Embryonic facial prominence (tissue), 1 donor: Measurements from ENCODE around the gene NAPB.

ENCODE experiments used
- DNase-seq: peaks from one replicate; pipeline ENCODE4 v3.0.0-alpha.2; 2016; ENCODE audit errors: extremely low spot score

NAPB gene

DNA sequence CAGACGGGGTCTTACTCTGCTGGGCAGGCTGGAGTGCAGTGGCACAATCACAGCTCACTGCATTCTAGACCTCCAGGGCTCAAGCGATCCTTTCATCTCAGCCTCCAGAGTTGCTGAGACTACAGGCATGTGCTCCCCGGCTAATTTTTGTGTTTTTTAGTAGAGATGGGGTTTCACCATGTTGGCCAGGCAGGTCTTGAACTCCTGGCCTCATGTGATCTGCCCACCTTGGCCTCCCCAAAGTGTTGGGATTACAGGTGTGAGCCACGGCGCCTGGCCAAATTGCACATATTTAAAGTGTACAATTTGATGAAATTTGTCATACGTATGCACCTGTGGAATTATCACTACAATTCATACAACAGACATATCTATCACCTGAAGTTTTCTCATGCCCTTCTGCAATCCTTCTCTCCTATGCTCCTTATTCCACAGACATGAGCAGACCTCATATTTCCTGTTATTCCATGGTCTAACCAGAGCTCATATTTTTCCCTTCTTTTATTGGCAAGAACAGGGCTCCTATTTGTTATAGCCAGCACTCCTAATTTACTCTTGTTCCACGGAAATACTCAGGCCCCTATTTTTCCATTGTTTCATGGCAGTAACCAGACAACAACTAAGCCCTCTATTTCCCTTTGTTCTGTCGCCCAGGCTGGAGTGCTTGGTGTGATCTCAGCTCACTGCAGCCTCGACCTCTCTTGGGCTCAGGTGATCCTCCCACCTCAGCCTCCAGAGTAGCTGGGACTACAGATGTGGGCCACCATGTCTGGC lies 16.0 kb upstream of the NAPB start:
- no peak for DNase-seq

DNA sequence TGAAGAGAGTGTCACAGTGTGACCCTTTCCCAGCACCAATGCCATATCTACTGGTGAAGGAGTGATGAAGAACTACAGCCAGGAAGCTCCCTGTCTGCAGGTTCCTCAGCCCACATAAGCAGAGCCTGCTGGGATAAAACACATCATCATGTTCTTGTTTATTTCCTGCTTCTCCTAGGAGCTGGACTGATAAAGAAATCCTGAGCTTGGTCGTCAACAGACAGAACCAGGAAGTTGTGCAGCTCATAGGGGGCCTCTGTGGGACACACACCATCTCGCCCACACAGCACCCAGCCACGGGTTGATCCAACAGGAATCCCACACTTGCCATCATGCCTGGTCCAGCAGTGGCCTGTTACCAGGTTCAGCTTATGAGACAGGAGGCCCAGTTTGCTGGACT lies 15.4 kb upstream of the NAPB start:
- DNase-seq: no peak

DNA sequence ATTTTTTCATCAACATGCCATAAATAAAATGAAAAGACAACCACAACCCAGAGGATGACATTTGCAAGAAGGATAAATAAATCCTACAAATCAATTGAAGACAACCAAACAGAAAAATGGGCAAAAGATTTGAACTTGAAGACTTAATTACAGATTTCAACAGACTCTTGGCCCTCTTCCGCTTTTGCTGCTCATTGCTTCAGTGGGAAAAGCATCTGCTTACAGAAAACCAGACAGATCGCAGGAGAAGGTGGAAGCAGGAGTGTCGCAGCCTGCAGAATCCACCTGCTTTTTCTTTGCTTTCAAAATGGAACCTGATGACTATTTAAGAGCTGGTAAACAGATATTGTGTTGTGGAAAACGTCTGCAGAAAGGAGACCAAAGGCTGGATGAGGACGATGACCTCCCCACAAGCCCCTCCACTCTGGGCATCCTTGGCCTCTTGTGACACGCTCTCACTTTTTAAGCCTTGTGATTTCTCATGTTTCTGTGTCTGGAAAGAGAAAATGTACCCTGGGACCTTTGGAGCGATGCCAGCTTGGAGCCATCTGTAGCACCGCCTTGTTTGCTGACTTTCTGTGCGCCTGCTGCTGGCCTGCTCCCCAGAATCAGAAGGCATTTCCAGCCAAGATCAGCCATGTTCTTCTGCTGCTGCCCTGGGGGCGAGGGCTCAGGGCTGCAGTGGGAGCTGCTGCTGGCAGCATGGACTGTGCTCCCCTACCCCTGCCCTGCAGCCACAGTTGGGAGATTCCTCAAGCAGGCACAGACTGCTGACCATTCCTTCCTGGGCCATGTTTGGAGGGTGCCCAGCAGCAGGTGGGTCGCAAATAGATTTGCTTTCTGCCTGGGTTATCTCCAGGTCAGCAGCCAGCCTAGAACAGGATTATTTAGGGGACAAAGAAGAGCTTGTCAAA lies 14.6 kb upstream of the NAPB start:
- no peak for DNase-seq

DNA sequence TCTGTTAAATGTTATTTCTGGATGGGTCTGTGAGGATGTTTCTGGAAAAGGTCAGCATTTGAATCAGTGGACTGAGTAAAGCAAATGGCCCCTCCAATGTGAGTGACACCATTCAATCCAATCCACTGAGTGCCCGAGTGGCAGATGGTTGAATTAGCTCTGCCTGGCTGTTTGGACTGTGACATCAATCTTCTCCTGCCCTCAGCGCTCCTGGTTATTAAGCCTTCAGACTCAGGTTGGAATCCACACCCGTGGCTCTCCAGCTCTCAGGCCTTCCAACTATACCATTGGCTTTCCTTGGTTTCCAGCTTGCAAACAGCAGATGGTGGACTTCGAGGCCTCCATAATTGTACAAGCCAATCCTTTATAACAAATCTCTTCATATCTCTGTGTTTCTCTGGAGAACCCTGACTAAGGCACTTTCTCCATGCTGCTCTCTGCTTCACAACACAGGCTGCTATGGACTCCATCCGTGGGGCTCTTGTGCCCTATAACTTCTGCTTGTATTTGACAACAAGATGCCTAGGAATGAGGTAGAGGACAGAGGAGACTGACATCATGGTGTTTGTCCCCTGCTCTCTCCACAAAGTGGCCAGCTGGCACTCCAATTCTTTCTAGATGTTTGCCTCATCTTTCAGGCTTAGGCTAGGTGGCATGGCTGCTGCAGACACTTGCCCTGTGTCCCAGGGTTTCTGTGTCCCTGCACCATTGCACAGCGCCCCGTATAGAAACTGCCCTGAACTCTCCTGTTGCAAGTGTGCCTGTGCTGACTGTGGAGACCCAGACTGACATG lies 13.4 kb upstream of the NAPB start:
- DNase-seq: no peak

DNA sequence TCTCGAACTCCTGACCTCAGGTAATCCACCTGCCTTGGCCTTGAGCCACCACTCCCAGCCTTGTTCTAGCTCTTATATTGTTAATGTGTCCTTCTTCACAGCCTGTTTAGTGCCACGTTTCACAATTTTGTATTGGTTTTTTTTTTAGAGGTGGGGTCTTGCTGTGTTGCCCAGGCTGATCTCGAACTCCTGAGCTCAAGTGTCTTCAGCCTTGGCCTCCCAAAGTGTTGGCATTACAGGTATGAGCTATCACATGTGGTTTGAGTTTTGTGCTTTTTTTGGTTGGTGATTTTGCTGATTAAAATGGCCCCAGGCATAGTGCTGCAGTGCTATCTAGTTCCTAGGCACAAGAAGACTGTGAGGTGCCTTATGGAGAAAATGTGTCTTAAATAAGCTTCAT lies 12.3 kb upstream of the NAPB start:
- no peak for DNase-seq

DNA sequence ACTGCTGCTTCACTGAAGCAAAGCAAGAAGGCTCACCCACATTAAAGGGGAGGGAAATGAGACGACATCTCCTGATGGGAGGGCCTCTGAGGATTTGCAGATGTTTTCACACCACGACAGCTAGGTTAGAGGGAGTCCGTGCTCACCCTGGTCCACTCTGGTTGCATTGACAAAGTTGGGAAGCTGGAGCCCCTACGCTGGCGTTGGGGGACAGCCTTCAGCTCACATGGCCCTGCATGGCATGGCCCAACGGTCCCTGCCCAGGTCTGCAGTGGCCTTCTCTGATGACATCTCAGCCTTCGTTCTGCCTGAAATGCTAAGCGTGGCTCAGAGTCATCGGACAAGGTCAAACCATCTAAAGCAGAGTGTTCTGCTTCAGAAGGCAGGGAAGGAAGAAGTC lies 3.8 kb upstream of the NAPB start:
- no peak for DNase-seq

DNA sequence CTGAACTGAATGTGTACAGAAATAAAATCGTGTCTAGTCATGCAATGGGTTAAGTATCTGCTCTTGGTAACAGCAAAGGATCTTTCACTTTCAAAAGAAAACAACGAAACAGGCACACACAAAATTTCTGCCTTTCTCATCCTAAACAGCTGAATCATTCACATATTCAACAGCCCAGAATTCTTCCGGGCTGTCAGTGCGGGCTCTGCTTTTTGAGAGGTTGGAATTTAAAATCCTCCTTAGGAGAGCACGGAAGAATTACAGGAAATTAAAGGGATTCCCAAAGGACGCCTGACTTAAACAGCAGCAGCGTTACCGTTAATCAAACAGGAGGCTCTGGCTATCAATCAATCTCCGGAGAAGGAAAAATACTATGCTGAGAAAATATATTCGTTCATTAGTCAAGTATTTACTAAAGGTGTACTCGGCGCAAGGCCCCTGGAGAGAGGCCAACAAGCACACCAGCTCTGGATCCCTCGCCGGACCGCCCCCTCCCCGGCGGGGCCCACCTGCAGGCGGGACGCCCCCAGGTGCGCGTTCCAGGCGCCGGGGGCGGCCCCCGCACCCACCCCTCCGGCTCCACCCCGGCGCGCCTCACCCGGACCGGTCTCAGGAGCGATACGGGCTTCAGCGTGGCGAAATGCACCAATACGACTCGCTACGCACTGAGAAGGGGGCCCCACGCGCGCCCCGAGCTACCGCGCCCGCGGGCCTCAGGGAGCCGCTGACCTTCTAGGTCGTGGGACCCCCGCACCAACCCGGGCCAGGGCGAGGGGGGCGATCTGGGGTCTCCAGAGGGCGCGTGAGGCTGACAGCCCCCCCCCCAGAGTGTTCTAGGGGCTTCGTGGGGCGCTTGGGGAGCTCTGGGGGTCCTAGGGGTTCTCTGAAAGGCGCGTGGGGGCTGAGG lies 1.0 kb downstream of the NAPB start:
- no peak for DNase-seq

DNA sequence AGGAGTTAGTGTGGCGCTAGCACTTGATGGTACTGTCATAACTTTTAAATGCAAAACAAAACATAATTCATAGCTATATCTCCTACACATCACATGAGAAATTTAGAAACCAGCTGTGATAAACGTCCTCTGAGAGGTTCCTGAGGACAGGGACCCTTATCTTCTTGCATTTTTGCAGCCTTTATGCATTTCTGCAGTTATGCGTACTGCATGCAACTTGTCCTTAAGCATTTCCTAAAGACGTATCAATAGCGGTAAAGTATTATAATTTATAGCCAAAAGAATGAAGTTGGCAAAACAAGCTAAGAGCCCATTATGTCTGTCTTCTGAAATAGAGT lies 1.7 kb downstream of the NAPB start:
- no peak for DNase-seq

DNA sequence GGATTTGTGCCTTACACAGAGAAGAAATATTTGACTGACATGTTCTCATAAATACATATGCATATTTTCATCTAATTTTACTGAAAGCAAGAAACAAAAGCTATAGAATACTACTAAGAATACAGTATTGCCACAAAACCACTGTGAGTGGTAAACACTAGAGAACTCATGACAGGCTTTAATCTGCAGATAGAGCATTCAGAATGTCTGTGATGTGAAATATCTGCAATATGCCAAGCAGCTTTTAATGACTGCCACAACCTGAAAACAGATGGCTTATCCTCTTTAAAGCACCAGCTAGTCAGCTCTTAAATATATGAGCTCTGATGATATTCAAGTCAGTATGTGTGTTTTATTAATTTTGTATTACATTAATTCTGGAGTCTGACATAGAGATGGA lies 3.4 kb downstream of the NAPB start:
- no peak for DNase-seq

DNA sequence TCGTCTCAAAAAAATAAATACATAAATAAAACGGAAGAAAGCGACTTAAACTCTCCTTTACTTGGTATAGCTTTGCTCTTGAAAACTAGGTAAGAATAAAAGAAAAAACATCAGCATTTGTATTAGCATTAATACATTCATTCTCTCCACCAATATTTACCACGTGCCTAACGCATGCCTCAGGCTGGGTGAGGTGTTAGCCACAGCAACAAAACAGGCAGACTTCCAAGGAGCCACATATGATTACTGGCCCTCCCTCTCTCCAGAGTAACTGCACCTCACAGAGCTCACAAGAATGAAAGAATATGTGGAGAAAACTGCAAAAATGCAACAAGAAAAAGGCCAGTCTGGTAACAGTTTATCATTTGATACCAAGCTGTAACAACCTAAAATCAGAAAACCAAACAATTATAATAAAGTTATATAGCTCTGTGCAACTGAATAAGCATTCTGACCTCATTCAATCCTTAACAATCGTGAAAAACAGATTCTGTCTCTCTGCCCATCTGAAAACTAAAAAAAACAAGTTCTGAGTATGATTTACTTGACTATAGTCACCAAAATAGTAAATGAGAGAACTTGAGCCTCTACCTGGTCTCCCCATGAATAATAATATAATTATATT lies 5.2 kb downstream of the NAPB start:
- DNase-seq: no peak

DNA sequence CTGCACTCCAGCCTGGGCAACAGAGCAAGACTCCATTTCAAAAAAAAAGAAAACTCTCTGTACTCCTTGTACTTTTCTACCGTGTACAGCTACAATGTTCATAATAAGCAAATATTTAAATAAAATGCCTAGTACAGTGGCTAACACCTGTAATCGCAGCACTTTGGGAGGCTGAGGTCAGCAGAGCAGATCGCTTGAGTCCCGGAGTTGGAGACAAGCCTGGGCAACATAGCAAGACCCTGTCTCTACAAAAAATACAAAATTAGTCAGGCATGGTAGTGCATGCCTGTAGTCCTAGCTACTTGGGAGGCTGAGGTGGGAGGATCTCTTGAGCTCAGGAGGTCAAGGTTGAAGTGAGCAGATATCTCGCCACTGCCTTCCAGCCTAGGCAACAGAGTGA lies 5.7 kb downstream of the NAPB start:
- DNase-seq: no peak

DNA sequence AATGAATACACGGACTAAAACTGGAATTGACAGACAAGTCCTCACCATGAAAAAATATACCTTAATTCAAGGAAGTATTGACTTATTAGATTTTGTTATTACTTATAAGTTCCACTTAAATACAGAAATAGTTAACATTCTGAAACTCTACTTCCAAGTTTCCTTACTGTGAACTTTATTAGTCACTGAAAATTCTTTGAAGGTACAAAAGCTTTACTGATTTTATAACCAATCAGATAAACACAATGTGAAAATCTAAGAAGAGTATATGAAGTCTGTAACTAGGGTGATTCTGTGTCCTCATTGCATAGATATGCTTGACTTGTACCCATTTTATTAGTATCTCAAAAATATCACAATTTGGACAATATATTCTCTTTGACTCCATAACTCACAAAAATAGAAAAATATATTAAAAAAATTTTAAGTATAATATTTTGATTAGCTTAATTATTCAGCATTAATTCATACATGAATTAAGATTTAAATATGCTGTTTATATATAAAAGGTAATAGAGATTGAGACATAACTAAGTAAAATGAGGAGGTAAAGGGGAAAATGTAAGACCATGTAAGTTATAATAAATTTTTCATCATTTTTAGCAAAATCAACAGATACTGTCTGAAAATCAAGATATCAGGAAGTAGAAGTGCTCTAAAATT lies 6.6 kb downstream of the NAPB start:
- no peak for DNase-seq

DNA sequence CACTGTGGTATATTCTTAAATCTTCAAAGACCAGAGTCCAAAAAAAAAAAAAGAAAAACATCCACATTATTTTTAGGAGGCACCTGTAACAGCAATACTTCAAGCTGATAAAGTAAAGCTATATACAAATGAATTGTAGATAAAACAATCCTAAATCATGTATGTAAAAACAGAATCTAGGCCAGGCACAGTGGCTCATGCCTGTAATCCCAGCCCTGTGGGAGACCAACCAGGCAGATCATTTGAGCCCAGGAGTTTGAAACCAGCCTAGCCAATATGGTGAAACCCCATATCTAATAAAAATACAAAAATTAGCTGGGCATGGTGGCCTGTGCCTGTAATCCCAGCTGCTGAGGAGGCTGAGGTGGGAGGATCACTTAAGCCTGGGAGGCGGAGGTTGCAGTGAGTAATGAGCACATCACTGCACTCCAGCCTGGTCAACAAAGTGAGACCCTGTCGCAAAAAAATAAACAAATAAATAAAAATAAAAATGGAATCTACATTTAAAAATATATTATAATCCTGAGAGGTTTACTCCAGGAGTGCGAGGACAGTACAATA lies 7.3 kb downstream of the NAPB start:
- DNase-seq: no peak

DNA sequence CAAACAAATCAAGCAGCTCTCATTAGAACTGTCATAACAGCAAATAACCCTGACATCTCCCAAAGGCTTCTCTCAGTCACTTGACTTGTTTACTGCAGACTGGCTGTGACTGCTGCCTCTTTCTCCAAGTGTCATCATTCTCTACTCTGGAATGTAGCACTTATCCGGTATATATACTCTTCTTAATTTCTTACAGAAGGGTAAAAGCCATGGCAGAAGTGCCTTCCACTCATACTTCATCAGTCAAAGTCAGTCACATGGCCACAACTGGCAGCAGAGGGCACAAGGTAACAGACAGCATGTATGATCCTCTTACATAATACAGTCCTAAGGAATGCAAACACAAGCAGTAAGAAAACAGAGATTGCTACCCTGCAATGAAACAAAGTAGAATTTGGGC lies 9.3 kb downstream of the NAPB start:
- DNase-seq: no peak

DNA sequence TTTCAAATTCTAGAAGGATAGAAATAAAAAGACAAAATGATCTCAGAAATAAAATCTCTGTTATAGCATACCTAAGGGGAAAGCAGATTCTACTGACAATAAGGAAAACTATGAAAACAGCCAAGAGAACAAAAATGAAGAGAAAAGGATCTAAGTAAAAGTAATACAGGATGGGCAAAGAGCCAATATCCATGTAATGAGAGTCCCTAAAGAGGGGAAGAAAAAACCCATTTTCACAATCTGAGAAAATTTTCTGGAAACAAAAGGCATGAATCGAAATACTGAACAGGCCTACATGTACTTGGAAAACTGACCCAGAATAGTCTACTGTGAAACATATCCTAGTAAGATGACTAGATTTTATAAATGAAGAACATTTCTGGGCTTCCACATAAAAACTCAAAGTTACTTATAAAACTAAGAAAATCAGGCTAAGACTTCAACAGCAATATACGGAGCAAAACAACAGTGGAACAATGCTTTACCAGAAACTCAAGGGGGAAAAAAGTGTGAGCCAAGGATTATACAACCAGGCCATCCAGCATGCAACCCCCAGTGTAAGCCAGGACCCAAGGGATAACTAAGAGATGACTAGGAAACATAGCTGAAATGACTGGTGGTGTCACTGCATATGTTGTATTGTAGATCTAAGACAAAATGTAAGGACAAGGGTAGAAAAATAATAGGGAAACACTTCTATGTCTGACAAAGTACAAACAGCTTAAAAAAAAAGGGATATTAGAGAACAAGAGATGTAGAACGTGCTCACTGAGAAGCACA lies 10.2 kb downstream of the NAPB start:
- no peak for DNase-seq

DNA sequence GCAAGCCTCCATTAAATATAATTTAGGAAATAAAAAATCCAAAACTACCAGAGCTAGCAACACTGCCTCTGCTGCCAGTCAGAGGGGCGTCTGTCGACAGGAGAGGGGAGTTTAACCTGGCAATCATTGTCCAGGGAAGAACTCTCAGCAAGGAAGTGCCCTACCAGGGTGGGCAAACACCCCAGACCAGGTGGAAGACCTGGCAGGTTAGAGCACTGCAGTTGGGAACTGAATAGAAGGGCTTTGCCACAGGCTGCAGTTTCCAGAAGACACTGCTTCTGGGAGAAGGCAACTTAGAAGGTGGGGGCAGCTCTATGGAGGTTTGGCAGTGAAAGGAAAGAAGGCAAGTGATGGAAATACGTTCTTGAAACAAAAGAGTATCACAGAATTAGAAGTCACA lies 11.5 kb downstream of the NAPB start:
- DNase-seq: no peak

DNA sequence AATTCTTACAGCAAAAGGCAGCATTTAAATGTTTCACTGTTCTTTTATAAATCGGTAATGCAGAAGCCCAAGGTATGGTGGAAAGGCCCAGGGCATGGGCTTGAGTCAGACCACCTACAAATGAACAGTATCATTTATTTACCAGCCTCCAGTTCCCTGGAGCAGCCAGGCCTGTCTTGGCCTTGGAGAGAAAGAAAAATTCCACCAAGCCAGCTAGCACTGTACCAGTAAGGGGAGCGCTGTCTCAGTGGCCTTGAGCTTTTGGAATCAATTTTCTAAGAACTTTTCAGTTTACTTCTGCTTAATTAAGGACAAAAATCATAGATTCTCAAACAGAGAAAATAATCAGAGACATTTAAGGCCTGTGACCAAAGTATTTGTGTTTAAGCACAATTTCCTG lies 12.3 kb downstream of the NAPB start:
- DNase-seq: no peak

DNA sequence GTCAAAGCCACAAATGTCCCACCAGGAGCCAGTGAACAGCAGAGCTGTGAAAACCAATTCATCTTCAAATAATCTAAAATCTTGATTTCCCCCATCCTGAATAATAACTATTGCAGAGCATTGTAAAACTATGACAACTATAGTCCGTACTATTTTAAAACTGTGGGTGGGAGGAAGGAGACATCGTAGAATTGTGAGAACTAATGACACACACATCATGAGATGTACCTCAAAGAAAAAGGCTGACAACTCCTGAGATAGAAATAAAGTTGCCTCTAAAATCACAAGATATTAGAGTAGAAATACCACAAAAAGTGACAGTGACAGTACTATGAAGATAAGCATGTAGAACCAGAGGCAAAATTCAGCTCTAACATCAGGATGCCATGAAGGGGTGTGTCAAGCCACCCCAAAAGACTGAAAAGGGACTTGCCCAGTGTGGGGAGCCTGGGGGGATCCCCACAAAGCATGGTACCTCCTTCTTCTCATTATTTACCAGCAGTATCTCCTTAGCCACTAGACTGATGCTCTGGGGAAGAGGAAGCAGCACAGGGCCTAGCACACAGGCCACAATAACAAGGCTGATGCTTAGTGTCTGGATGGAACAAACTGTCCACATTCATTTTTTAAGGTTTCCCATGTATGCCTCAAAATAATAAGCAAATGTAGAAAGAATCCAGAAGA lies 13.4 kb downstream of the NAPB start:
- no peak for DNase-seq

DNA sequence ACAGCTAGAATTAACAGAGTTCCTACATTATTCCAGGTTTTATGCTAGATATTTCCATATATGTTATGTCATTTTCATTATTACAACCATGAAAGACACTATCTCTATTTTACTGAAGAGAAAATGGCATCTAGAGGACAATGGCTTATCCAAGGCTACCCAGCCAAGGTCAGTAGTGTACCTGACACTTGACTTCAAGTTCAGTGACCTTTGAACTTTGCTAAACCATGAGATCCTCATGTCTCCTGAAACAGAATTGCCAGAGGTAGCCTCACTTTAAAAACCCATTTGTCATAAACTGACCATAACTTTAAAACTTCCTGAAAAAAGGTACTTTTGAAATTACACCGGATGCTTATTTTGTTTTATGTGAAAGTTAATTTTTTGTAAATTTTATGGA lies 14.4 kb downstream of the NAPB start:
- no peak for DNase-seq
